Endothelial cell of umbilical vein (primary cell): ENCODE data around the gene STXBP5. TPM values are rescaled to one million over a fixed set of nuclear protein-coding genes. Genes with fewer than 3 reads are reported as not detected.
"Not testable (repeated sequence)": the region's sequence is repeated elsewhere in the genome, so short reads cannot be mapped to it uniquely, and the experiment has no call there.

Source experiments
- BruUV-seq: library from RNA; stranded (reverse); fragments of 400-500 nt; replicated peaks from 2 replicates; lab custom pipeline; 2021; lab: Mats Ljungman, UMichigan
- CTCF ChIA-PET: fragments of 300-600, 350-600 bp; sonication (Branson Sonifier 250); formaldehyde crosslinking; loops from one replicate; lab custom pipeline; 2021; ENCODE audit warnings: antibody characterized with exemption, inconsistent platforms; lab: Charles Lee
- POLR2A ChIA-PET: fragments of 300-600, 350-600 bp; sonication (Branson Sonifier 250); formaldehyde crosslinking; loops from one replicate; lab custom pipeline; 2021; ENCODE audit warnings: antibody characterized with exemption, inconsistent platforms; lab: Charles Lee
- DNase-seq: peaks from one replicate; pipeline ENCODE4 v3.0.0-alpha.2; 2011; ENCODE audit warnings: low read depth, low spot score
- FAIRE-seq: peaks from 2 replicates; lab custom pipeline; 2011; peaks lifted over from hg19 to GRCh38; lab: Jason Lieb, UNC
- H2AFZ ChIP-seq: 2 replicates; pipeline ENCODE4 v1.6.0; 2012; ENCODE audit warnings: low read depth, low read length, control low read depth, inconsistent platforms
- H3K27ac ChIP-seq: 2 replicates; pipeline ENCODE4 v1.5.1; 2011; ENCODE audit warnings: low read depth, mild to moderate bottlenecking, control low read depth, low read length, moderate library complexity; ENCODE audit not compliant: insufficient read depth
- H3K27me3 ChIP-seq, 2 experiments: 2 replicates each; pipeline versions ENCODE4 v1.6.0 to v1.6.1; 2011; ENCODE audit warnings: low read length in 2 of 2, mixed read lengths in 1 of 2; ENCODE audit not compliant: control insufficient read depth in 2 of 2, insufficient read depth in 2 of 2
- H3K36me3 ChIP-seq, 2 experiments: 2 replicates in 1 of 2; 3 replicates in 1 of 2; pipeline ENCODE4 v1.5.1; 2011; ENCODE audit warnings: low read length in 2 of 2, mild to moderate bottlenecking in 1 of 2, moderate library complexity in 1 of 2; ENCODE audit not compliant: control insufficient read depth in 2 of 2, insufficient read depth in 2 of 2; ENCODE audit errors: extremely low read depth in 1 of 2
- H3K4me1 ChIP-seq: 3 replicates; pipeline ENCODE4 v1.5.1; 2011; ENCODE audit warnings: mild to moderate bottlenecking, low read length; ENCODE audit not compliant: control insufficient read depth, insufficient read depth; ENCODE audit errors: extremely low read depth
- H3K4me2 ChIP-seq: 2 replicates; pipeline ENCODE4 v1.6.1; 2011; ENCODE audit warnings: low read length, control low read depth, mixed read lengths; ENCODE audit not compliant: insufficient read depth
- H3K4me3 ChIP-seq, 3 experiments: fragments of 200-600 bp in 1 of 3; sonication (generic), shearing (Covaris generic) in 1 of 3; replicated peaks in 1 of 3; 2 replicates each; pipeline ENCODE4 v1.5.1; 2011 to 2016; ENCODE audit warnings: control low read depth in 3 of 3, low read length in 3 of 3, mild to moderate bottlenecking in 2 of 3, inconsistent platforms in 1 of 3, low read depth in 1 of 3, moderate library complexity in 1 of 3; ENCODE audit not compliant: insufficient read depth in 1 of 3
- H3K79me2 ChIP-seq: 2 replicates; pipeline ENCODE4 v1.6.0; 2012; ENCODE audit warnings: low read length, inconsistent platforms; ENCODE audit not compliant: control insufficient read depth, insufficient read depth
- H3K9ac ChIP-seq: replicated peaks from 2 replicates; pipeline ENCODE3; 2011; ENCODE audit warnings: low read length, control low read depth; ENCODE audit not compliant: insufficient read depth; ENCODE audit errors: extremely low read depth
- H3K9me1 ChIP-seq: replicated peaks from 3 replicates; pipeline ENCODE4 v1.6.0; 2011; ENCODE audit warnings: mild to moderate bottlenecking, low read length; ENCODE audit not compliant: control insufficient read depth, insufficient read depth; ENCODE audit errors: extremely low read depth
- H3K9me3 ChIP-seq: replicated peaks from 2 replicates; pipeline ENCODE4 v1.5.1; 2012; ENCODE audit warnings: low read length, inconsistent platforms; ENCODE audit not compliant: control insufficient read depth, insufficient read depth
- H4K20me1 ChIP-seq: replicated peaks from 2 replicates; pipeline ENCODE3; 2011; ENCODE audit warnings: mild to moderate bottlenecking, low read length; ENCODE audit not compliant: control insufficient read depth, insufficient read depth; ENCODE audit errors: extremely low read depth
- CTCF ChIP-seq, 2 donors: IDR thresholded peaks; 1 replicate in 1 of 2; 2 replicates in 1 of 2; pipeline ENCODE4 v1.5.1; 2011; ENCODE audit warnings: low read length in 2 of 2, mild to moderate bottlenecking in 2 of 2, moderate library complexity in 2 of 2, control low read depth in 1 of 2, inconsistent platforms in 1 of 2, low read depth in 1 of 2; ENCODE audit not compliant: insufficient read depth in 1 of 2; ENCODE audit errors: extremely low read depth in 1 of 2
- EZH2 ChIP-seq: IDR thresholded peaks from 2 replicates; pipeline ENCODE4 v1.6.1; 2012; ENCODE audit warnings: borderline replicate concordance, low read depth, mild to moderate bottlenecking, moderate library complexity, low read length, inconsistent platforms; ENCODE audit not compliant: severe bottlenecking
- FOS ChIP-seq: IDR thresholded peaks from 2 replicates; pipeline ENCODE4 v1.6.1; 2011; ENCODE audit warnings: mild to moderate bottlenecking, low read length, moderate library complexity, borderline replicate concordance; ENCODE audit not compliant: insufficient read depth
- GATA2 ChIP-seq: IDR thresholded peaks from 2 replicates; pipeline ENCODE4 v1.7.0; 2011; ENCODE audit warnings: low read depth, mild to moderate bottlenecking, moderate library complexity, mixed read lengths, low read length; ENCODE audit not compliant: insufficient read length, insufficient read depth
- JUN ChIP-seq: IDR thresholded peaks from 2 replicates; pipeline ENCODE4 v1.6.1; 2011; ENCODE audit warnings: borderline replicate concordance, low read depth; ENCODE audit not compliant: insufficient read length, insufficient read depth
- MAX ChIP-seq: IDR thresholded peaks from 2 replicates; pipeline ENCODE4 v1.6.1; 2011; ENCODE audit not compliant: insufficient read depth, insufficient read length
- MYC ChIP-seq: IDR thresholded peaks from one replicate; pipeline ENCODE4 v1.6.1; 2011; ENCODE audit warnings: mild to moderate bottlenecking, low read depth, low read length
- POLR2A ChIP-seq: IDR thresholded peaks from 2 replicates; pipeline ENCODE4 v1.6.1; 2012; ENCODE audit warnings: low read depth, mild to moderate bottlenecking, control low read depth, low read length
- POLR2AphosphoS5 ChIP-seq: IDR thresholded peaks from 2 replicates; pipeline ENCODE4 v1.6.1; 2012; ENCODE audit warnings: low read depth, mild to moderate bottlenecking, control low read depth, low read length, moderate library complexity; ENCODE audit not compliant: insufficient read depth
- dilution Hi-C: fragments of 300-500 bp; cut with MboI; formaldehyde crosslinking; loops from one replicate; pipeline ENCODE4 v1.15.0; 2019; ENCODE audit warnings: low sequenced_read_pairs; ENCODE audit not compliant: extremely low pct_ligation_motif_present
- intact Hi-C: fragments of 100-400 bp; cut with micrococcal nuclease; formaldehyde crosslinking; loops from one replicate; pipeline ENCODE4 v1.10.0; 2022
- polyA plus RNA-seq, 4 experiments: library from polyadenylated mRNA; depleted of rRNA in 3 of 4; stranded (reverse) in 3 of 4; unstranded in 1 of 4; fragments of >200 nt; gene quantifications; 2 replicates each; pipeline versions ENCODE4 v1.2.1 to v1.2.3, GENCODE V29; 2011 to 2012; ENCODE audit warnings: missing spikeins in 1 of 4
- total RNA-seq: library from RNA; stranded (reverse); gene quantifications from 2 replicates; pipeline ENCODE4 v1.2.3, GENCODE V29; 2021

The STXBP5 gene
- total and polyA plus RNA-seq, 2 donors (not counting 3 experiments of a cell fraction or from before 2014, with no cell fraction given) = 7.1 to 21.8 TPM

GRCh38 chr6:147378819-147379218, 174.6 kb downstream of the STXBP5 start:
- H3K27me3 ChIP-seq = no peaks in the 10 kb centered on the region
- no peak for DNase-seq
- H3K36me3 ChIP-seq = no peaks in the 10 kb centered on the region
- POLR2A ChIA-PET = no interaction called here
- no peaks in the 10 kb centered on the region for H3K9me1 ChIP-seq
- no peak for FAIRE-seq
- H3K9me3 ChIP-seq = no peaks in the 10 kb centered on the region
- dilution Hi-C loops = no loop called here
- no peaks in the 10 kb centered on the region for H3K4me1 ChIP-seq
- H4K20me1 ChIP-seq = no peaks in the 10 kb centered on the region
- TF ChIP-seq GATA2 (no peak), JUN (no peak), MAX (no peak), POLR2AphosphoS5 (no peak), EZH2 (no peak), FOS (no peak), MYC (no peak), POLR2A (no peak), CTCF (IDR thresholded peaks at IDR 0.05; ENCODE audit: extremely low read depth in 1 of 2, insufficient read depth in 1 of 2, low read depth in 1 of 2, low read length in 2 of 2) (no peak)
- CTCF ChIA-PET = interaction anchor here (1.4 kb wide), 1 partner anchor 21 kb away, joined by 3 read pairs; no protein-coding TSS in a partner anchor
- BruUV-seq = no TSS peak
- intact Hi-C loops = no loop called here
- H3K4me2 ChIP-seq = no peak overlapping the region
- H3K27ac ChIP-seq = no peak overlapping the region
- no peak overlapping the region for H3K4me3 ChIP-seq
- H2AFZ ChIP-seq = no peak overlapping the region
- H3K79me2 ChIP-seq = no peaks in the 10 kb centered on the region
- H3K9ac ChIP-seq = no peak overlapping the region

GRCh38 chr6:147380841-147381240, 176.6 kb downstream of the STXBP5 start:
- H2AFZ ChIP-seq, H3K4me3 ChIP-seq, H3K27ac ChIP-seq, CTCF ChIA-PET, H4K20me1 ChIP-seq, H3K9me3 ChIP-seq, H3K36me3 ChIP-seq, dilution Hi-C loops, H3K9me1 ChIP-seq, H3K4me1 ChIP-seq, H3K27me3 ChIP-seq, DNase-seq, H3K79me2 ChIP-seq, BruUV-seq, POLR2A ChIA-PET, H3K4me2 ChIP-seq, H3K9ac ChIP-seq, intact Hi-C loops, FAIRE-seq: not testable (repeated sequence)
